HS-5 (cell line): Measurements from ENCODE around the gene ANXA7.
A peak's percentile ranks its signal among the peaks of the same experiment; 100 is the strongest.

ENCODE experiments used
- DNase-seq: peaks from one replicate; pipeline ENCODE4 v3.0.0-alpha.2; 2012; ENCODE audit warnings: low read depth

ANXA7 gene

DNA sequence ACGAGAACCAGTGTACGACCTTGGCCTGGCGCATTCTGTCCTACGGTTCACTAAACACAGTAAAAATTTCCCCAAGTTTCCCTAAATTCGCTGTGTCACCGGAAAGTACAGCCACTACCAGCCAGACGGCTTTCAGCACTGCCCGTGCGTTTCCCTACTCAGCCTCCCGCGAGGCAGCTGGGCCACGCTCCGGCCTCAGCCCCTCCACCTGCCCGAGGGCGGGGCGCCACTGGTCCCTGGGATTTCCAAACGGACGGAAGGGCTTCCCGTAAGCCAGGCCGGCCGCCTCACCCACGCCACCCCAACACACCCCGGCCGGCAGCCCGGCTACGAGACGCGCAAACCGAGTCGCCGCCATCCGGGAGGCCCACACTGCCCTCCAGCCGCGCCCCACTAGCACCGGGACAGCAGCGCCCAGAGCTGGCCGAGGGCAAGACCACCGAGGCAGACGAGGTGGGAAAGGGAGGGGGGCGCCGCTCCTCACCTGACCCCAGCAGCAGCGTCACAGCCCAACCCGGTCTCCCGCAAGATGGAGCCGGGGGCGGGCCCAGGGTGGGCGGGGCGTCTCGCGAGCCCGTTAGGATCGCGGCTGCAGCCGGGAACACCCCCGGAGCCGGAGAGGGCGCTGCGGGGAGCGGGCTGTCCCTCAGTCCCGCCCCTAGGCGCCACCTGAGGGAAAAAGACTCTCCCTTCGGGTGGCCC, at the start of gene ANXA7:
Gene ANXA7, minus strand, starts transcription at position 531 of the 702 bp plus-strand sequence. CDS start 13,202 bp downstream, outside the sequence.
- DNase-seq = peak; percentile 42

- DNase-seq = no peak
These were observed 47.0 kb upstream of the ANXA7 start for GRCh38 chr10:73460897-73461296.

DNA sequence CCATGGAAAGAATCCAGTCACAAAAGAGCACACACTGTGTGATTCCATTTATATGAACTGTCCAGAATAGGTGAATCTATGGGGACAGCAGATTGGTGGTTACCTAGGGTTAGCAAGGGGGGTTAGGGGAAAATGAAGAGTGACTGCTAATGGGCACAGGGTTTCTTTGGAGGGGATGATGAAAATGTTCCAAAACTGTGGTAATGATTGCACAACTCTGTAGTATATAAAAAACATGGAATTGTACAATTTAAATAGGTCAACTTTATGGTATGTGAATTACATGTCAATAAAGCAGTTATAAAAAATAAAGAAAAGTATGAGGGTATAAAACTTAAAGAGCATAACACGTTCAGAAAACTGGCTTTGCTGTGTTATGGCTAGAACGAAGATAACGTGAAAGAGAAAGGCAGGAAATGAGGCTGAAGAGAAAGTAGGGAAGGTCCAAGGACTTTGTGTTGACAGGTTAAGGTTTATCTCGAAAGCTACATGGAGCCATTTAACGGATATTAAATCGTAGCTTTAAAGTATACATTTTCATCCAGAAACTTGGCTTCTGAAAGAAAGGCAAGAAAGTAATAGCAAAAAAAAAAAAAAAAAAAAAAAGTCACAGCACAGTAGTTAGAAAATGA, 45.9 kb upstream of the ANXA7 start:
- no peak for DNase-seq

- DNase-seq = no peak
These were observed 42.5 kb upstream of the ANXA7 start for GRCh38 chr10:73456187-73456890.

DNA sequence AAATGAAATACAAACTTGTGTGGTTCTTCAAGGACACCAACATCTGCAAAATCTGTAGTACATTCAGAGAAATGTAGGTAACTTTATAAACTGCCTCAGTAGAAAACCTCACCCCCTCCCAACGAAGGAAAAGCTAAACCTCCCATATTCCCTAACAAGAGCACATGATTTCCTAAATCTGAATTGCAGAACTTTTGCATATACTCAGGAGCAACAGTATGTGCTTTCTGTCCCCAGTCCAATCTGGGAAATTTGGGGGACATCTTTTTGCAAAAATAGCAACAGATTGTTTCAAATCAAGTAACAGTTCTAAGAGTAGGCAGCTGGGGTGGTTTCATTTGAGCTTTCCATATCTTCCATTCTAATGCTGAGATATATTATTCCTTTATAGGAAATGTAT, 35.3 kb upstream of the ANXA7 start:
- no peak for DNase-seq

- DNase-seq = no peak
These were observed 34.5 kb upstream of the ANXA7 start for GRCh38 chr10:73448384-73448783.

- no peak for DNase-seq
These were observed 33.1 kb upstream of the ANXA7 start for GRCh38 chr10:73446926-73447325.

DNA sequence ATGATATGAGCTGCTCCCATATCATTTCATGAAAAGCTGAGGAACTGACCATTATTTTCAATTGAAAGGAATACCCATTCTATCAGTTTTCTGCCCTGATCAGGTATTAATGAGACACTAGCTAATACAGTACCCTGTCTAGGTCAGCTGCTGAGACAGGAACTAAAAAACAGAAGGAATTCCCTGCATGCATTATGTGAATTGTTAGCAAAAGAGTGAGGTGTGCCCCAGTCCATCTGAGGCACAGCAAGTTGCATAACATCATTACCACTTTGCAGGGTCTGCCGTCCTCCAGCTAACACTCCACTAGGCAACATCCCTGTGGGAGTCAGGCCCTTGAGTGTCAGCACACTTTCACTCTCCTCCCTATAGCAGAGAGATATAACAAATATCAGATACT, 30.6 kb upstream of the ANXA7 start:
- no peak for DNase-seq

- peak; percentile 33 for DNase-seq
These were observed 25.9 kb upstream of the ANXA7 start for GRCh38 chr10:73439605-73440312.

- no peak for DNase-seq
These were observed 25.2 kb upstream of the ANXA7 start for GRCh38 chr10:73439055-73439454.

GRCh38 chr10:73433538-73433867, 19.6 kb upstream of the ANXA7 start, which contains the start of gene MSS51:
Gene MSS51 (minus strand): TSS chr10:73433561. CDS start chr10:73428284, 5,277 bp downstream.
- no peak for DNase-seq

GRCh38 chr10:73432646-73433537, 19.0 kb upstream of the ANXA7 start:
- DNase-seq = no peak

GRCh38 chr10:73426318-73426717, 12.5 kb upstream of the ANXA7 start:
- no peak for DNase-seq

GRCh38 chr10:73424478-73424877, 10.6 kb upstream of the ANXA7 start:
- DNase-seq = no peak

DNA sequence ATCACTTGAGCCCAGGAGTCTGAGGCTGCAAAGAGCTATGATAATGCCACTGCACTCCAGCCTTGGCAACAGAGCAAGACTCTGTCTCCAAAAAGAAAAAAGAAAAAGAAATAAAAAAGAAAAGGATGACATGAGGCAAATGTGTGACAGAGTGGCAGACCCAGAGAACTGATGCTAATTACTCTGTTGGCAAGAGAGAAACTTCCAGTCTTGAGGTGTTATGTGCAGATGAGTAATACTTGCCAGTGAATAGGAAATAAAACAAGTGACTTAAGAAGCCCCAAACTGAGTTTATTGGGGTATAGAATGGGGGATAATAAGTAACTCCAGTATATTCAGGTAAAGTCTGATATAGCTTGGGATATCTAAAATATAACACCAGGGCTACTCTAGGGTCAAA, 9.5 kb upstream of the ANXA7 start:
- DNase-seq = no peak

- no peak for DNase-seq
These were observed 2.7 kb upstream of the ANXA7 start for GRCh38 chr10:73416571-73416970.

GRCh38 chr10:73414230-73414945, 530 bp upstream of the ANXA7 start:
- no peak for DNase-seq

- DNase-seq = peak; percentile 43
These were observed 740 bp downstream of the ANXA7 start for GRCh38 chr10:73413108-73413527.

DNA sequence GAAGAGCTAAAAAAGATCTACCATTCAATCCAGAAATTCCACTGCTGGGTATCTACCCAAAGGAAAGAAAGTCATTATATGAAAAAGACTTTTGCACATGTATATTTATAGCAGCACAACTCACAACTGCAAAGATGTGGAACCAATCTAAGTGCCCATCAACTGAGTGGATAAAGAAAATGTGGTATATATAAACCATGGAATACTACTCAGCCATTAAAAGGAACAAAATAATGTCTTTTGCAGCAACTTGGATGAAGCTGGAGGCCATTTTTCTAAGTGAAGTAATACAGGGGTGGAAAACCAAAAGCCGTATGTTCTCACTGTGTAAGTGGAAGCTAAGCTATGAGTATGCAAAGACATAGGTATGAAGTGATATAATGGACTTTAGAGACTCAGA, 3.0 kb downstream of the ANXA7 start:
- no peak for DNase-seq

GRCh38 chr10:73408978-73409521, 4.8 kb downstream of the ANXA7 start:
- DNase-seq = no peak

- DNase-seq = no peak
These were observed 5.8 kb downstream of the ANXA7 start for GRCh38 chr10:73408061-73408460.
